Endodermal cell (in vitro differentiated cells): ENCODE measurements around the gene FHOD1. TPM values are rescaled to one million over a fixed set of nuclear protein-coding genes. Genes with fewer than 3 reads are reported as not detected.

Experiments used
- DNase-seq: peaks from one replicate; pipeline ENCODE4 v3.0.0-alpha.2; 2017
- H3K27ac ChIP-seq: 2 replicates; pipeline ENCODE4 v1.5.1; 2013; ENCODE audit warnings: mild to moderate bottlenecking, low read depth, low read length, moderate library complexity
- H3K27me3 ChIP-seq: 2 replicates; pipeline ENCODE4 v1.6.1; 2013; ENCODE audit warnings: mild to moderate bottlenecking, low read length, moderate library complexity; ENCODE audit not compliant: insufficient read depth, control insufficient read depth, poor library complexity, severe bottlenecking
- H3K36me3 ChIP-seq: 2 replicates; pipeline ENCODE4 v1.7.0; 2013; ENCODE audit warnings: mild to moderate bottlenecking, low read length, moderate library complexity; ENCODE audit not compliant: control insufficient read depth, insufficient read depth
- H3K4me1 ChIP-seq: one replicate; pipeline ENCODE4 v1.7.0; 2013; ENCODE audit warnings: low read length; ENCODE audit not compliant: control insufficient read depth, insufficient read depth
- H3K4me3 ChIP-seq: 2 replicates; pipeline ENCODE4 v1.5.1; 2013; ENCODE audit warnings: mild to moderate bottlenecking, low read length, moderate library complexity
- H3K9ac ChIP-seq: 2 replicates; pipeline ENCODE4 v1.6.1; 2013; ENCODE audit warnings: mild to moderate bottlenecking, low read length, moderate library complexity; ENCODE audit not compliant: poor library complexity, severe bottlenecking; ENCODE audit errors: extremely low read depth
- H3K9me3 ChIP-seq: 2 replicates; pipeline ENCODE4 v1.6.1; 2013; ENCODE audit warnings: mild to moderate bottlenecking, low read length, moderate library complexity; ENCODE audit not compliant: control insufficient read depth
- H3K27ac Mint-ChIP-seq: 2 replicates; pipeline ENCODE4 v1.8.0; 2020; ENCODE audit warnings: mixed read lengths
- H3K27me3 Mint-ChIP-seq: 2 replicates; pipeline ENCODE4 v1.8.0; 2021; ENCODE audit warnings: mild to moderate bottlenecking, mixed read lengths; ENCODE audit not compliant: insufficient read depth
- H3K36me3 Mint-ChIP-seq: 2 replicates; pipeline ENCODE4 v1.8.0; 2020; ENCODE audit warnings: low read depth, mixed read lengths
- H3K4me1 Mint-ChIP-seq: 2 replicates; pipeline ENCODE4 v1.8.0; 2020; ENCODE audit warnings: mixed read lengths
- H3K4me3 Mint-ChIP-seq: 2 replicates; pipeline ENCODE4 v1.8.0; 2020; ENCODE audit warnings: mild to moderate bottlenecking, moderate library complexity, mixed read lengths
- H3K9me3 Mint-ChIP-seq: 2 replicates; pipeline ENCODE4 v1.8.0; 2020; ENCODE audit warnings: mild to moderate bottlenecking, mixed read lengths
- CTCF ChIP-seq: fragments of 200-600 bp; sonication (generic); conservative IDR thresholded peaks from 2 replicates; pipeline ENCODE4 v1.5.0; 2021; ENCODE audit warnings: antibody characterized with exemption, mild to moderate bottlenecking
- WGBS, 2 experiments: methylation state at CpG; one replicate each; pipeline versions ENCODE4 v1.1.5 to v1.1.7; 2013; ENCODE audit warnings: missing lambda C conversion rate in 2 of 2, mixed read lengths in 1 of 2; ENCODE audit not compliant: insufficient coverage in 1 of 2, insufficient read length in 1 of 2; 5-methylcytosine and 5-hydroxymethylcytosine counted together
- total RNA-seq, 2 donors: library from RNA; stranded (reverse); fragmentation: NEBNext Ultra II Directional in 1 of 2; extraction: Animal tissue kit (Norgen Biotek cat#: 25700) in 1 of 2; gene quantifications; 2 replicates in 1 of 2; 3 replicates in 1 of 2; pipeline ENCODE4 v1.2.1, GENCODE V29; 2021

Gene FHOD1
- total RNA-seq, 2 donors from 2014 or later, result 51.7 to 71.9 TPM

DNA sequence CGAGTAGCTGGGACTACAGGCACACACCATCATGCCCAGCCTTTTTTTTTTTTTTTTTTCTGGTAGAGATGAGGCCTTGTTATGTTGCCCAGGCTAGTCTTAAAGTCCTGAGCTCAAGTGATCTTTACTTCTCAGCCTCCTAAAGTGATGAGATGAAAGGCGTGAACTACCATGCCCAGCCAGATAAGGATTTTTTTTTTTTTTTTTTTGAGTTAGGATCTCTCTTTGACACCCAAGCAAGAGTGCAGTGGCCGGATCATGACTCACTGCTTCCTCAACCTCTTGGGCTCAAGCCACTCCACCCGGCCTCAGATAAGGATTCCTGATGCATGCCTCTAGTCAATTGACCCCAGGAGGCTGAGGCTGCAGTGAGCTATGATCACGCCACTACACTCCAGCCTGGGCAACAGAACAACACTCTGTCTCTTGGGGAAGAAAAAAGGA lies 20.9 kb upstream of the FHOD1 start:
- no peaks in the 10 kb centered on the region for H3K9me3 ChIP-seq
- Mint-ChIP-seq H3K36me3 (no peaks in the 10 kb centered on the region), H3K4me3 (no peak overlapping the region), H3K9me3 (no peaks in the 10 kb centered on the region), H3K4me1 (peaks cover 8% of the 10 kb centered on the region), H3K27me3 (peaks cover 11% of the 10 kb centered on the region), H3K27ac (no peak overlapping the region)
- H3K27ac ChIP-seq, result no peak overlapping the region
- no peak overlapping the region for H3K9ac ChIP-seq
- peaks cover 4% of the 10 kb centered on the region for H3K4me1 ChIP-seq
- no peak for TF ChIP-seq CTCF
- H3K27me3 ChIP-seq, result no peaks in the 10 kb centered on the region
- H3K36me3 ChIP-seq, result peaks cover 38% of the 10 kb centered on the region
- H3K4me3 ChIP-seq, result no peak overlapping the region
- 70 to 79% methylated on average over 2 to 5 of the region's 5 CpGs for WGBS, 2 experiments
- peak; percentile 78 for DNase-seq

DNA sequence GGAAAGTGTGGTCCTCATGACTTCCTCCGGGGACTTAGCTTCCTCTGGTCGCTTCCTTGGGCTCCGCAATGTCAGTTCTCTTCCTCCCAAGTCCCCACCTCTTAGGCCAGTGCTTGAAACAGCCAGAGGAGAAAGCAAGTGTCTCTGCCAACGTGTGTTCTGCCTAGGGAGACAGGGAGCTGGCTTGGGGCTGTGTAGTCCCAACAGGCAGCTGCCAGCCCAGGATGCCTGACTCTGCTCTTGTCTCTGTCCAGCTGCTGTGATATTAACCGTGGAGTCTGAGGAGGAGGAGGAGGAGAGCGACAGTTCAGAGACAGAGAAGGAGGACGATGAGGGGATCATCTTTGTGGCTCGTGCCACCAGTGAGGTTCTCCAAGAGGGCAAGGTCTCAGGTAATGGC lies 18.6 kb upstream of the FHOD1 start:
- 83 to 89% methylated on average over 1 to 8 of the region's 8 CpGs for WGBS, 2 experiments
- Mint-ChIP-seq H3K4me1 (peaks cover 22% of the 10 kb centered on the region), H3K9me3 (no peaks in the 10 kb centered on the region)

DNA sequence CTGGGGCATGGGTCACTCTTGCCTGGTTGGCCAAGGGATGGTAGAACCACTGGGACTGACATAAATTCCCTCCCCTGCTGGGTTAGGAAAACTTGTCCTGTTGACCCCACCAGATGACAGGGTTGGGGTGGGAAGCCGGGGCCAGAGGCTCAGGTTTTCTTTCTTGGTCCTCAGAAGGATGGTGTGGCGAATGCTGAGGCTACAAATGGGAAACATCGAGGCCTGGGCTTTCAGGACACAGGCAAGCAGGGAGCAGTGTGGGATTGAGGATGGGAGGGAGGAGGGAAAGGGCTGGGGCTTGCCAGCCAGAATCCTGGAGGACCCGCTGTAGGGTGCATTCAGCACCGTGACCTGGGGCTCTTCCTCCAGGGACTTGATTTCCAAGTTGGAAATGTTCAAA lies 17.6 kb upstream of the FHOD1 start:
- Mint-ChIP-seq H3K27ac (no peak overlapping the region), H3K4me3 (no peak overlapping the region), H3K36me3 (no peaks in the 10 kb centered on the region), H3K4me1 (peaks cover 23% of the 10 kb centered on the region), H3K9me3 (no peaks in the 10 kb centered on the region), H3K27me3 (peaks cover 11% of the 10 kb centered on the region)
- H3K4me1 ChIP-seq, result peaks cover 4% of the 10 kb centered on the region
- H3K36me3 ChIP-seq, result peaks cover 39% of the 10 kb centered on the region
- TF ChIP-seq CTCF, result no peak
- no peak overlapping the region for H3K27ac ChIP-seq
- no peaks in the 10 kb centered on the region for H3K9me3 ChIP-seq
- no peak for DNase-seq
- no peak overlapping the region for H3K4me3 ChIP-seq
- 83 to 91% methylated on average over 2 to 5 of the region's 5 CpGs for WGBS, 2 experiments
- no peaks in the 10 kb centered on the region for H3K27me3 ChIP-seq
- no peak overlapping the region for H3K9ac ChIP-seq

More for the DNA sequence above, 18.6 kb upstream of the FHOD1 start:
- Histone ChIP-seq H3K36me3 (peaks cover 44% of the 10 kb centered on the region), H3K4me1 (peaks cover 4% of the 10 kb centered on the region), H3K27me3 (no peaks in the 10 kb centered on the region), H3K27ac (no peak overlapping the region), H3K9ac (no peak overlapping the region), H3K9me3 (no peaks in the 10 kb centered on the region), H3K4me3 (no peak overlapping the region)
- Mint-ChIP-seq H3K4me3 (no peak overlapping the region), H3K27ac (no peak overlapping the region), H3K36me3 (no peaks in the 10 kb centered on the region), H3K27me3 (peaks cover 11% of the 10 kb centered on the region)
- no peak for DNase-seq
- TF ChIP-seq CTCF, result no peak
